HL-60 (cell line): Measurements from ENCODE around the gene IFNA5.

Experiments used
- DNase-seq, 2 experiments: peaks; one replicate each; pipeline ENCODE4 v3.0.0-alpha.2; 2010 to 2020; ENCODE audit warnings: low read depth in 1 of 2, low spot score in 1 of 2
- H3K27ac ChIP-seq: fragments of 250-450 bp; sonication (Bioruptor Pico); replicated peaks from 2 replicates; pipeline ENCODE4 v1.5.1; 2020; ENCODE audit warnings: mild to moderate bottlenecking, moderate library complexity
- H3K27me3 ChIP-seq: fragments of 250-450 bp; sonication (Bioruptor Pico); 2 replicates; pipeline ENCODE4 v1.5.1; 2021; ENCODE audit warnings: mild to moderate bottlenecking, moderate library complexity; ENCODE audit not compliant: insufficient read depth, poor library complexity, severe bottlenecking
- H3K4me3 ChIP-seq: replicated peaks from 2 replicates; pipeline ENCODE4 v1.5.1; 2011; ENCODE audit warnings: mild to moderate bottlenecking, control low read depth, low read length; ENCODE audit not compliant: insufficient read depth
- GABPA ChIP-seq: IDR thresholded peaks from 2 replicates; pipeline ENCODE4 v1.6.1; 2012; ENCODE audit warnings: low read depth
- POLR2AphosphoS5 ChIP-seq: IDR thresholded peaks from 2 replicates; pipeline ENCODE4 v1.6.1; 2012; ENCODE audit warnings: low read depth
- SPI1 ChIP-seq: IDR thresholded peaks from 2 replicates; pipeline ENCODE4 v1.6.1; 2012; ENCODE audit warnings: low read depth, mild to moderate bottlenecking, borderline replicate concordance
- TF ChIP-seq, protein P1 (sequence below): IDR thresholded peaks from one replicate; pipeline ENCODE4 v1.5.1; 2011; ENCODE audit warnings: low read length, control low read depth, inconsistent platforms; ENCODE audit not compliant: insufficient read depth
- TF ChIP-seq, protein P2 (sequence below): IDR thresholded peaks from 2 replicates; pipeline ENCODE4 v1.6.1; 2012; ENCODE audit warnings: low read depth; ENCODE audit not compliant: insufficient replicate concordance

Gene IFNA5

DNA sequence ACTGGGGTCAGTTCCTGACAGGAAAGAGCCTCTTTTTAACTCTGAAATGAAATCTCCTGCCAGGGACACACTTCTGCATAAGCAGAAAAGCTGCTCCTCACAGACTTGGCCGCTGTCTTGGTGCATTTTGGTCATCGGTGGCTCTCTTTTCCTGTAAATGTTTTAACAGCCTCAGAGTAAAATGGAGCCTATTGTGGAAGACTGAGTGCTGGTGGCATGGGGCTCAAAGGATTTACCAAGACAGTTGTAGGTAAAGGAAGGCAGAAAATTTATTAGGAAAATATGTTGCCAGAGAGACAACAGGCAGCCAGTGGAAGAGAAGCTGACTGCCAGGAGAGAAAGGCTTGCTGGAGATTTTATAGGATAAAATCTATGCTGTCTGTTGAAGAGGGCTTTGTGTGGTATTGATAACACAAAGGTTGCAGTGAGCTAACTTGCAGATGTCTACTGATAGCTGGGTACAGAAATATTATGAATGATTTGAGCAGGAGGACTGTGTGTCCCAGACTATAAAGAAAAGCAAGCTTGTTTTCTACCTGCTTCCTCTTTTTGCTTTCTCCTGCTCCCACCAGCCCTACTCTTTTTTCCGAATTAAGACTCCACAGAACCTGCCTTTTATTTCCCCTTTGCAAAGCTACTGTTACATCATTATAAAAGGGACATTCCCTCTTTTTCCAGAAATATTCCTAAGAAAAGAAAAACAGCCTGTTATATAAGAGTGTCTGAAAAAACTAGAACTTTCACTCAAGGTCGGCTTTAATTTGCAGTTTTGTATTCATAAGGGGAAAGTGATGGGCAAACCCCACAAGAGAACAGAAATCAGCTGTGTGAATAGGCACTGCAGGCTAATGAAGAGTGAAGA, 37.4 kb downstream of the IFNA5 start:
- no peak for TF ChIP-seq POLR2AphosphoS5
- TF ChIP-seq GABPA: no peak
- peak; percentile 29; the same call in 1 of the 2 replicates for TF ChIP-seq SPI1
- TF ChIP-seq, protein P1, sequence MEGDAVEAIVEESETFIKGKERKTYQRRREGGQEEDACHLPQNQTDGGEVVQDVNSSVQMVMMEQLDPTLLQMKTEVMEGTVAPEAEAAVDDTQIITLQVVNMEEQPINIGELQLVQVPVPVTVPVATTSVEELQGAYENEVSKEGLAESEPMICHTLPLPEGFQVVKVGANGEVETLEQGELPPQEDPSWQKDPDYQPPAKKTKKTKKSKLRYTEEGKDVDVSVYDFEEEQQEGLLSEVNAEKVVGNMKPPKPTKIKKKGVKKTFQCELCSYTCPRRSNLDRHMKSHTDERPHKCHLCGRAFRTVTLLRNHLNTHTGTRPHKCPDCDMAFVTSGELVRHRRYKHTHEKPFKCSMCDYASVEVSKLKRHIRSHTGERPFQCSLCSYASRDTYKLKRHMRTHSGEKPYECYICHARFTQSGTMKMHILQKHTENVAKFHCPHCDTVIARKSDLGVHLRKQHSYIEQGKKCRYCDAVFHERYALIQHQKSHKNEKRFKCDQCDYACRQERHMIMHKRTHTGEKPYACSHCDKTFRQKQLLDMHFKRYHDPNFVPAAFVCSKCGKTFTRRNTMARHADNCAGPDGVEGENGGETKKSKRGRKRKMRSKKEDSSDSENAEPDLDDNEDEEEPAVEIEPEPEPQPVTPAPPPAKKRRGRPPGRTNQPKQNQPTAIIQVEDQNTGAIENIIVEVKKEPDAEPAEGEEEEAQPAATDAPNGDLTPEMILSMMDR: no peak
- TF ChIP-seq, protein P2, sequence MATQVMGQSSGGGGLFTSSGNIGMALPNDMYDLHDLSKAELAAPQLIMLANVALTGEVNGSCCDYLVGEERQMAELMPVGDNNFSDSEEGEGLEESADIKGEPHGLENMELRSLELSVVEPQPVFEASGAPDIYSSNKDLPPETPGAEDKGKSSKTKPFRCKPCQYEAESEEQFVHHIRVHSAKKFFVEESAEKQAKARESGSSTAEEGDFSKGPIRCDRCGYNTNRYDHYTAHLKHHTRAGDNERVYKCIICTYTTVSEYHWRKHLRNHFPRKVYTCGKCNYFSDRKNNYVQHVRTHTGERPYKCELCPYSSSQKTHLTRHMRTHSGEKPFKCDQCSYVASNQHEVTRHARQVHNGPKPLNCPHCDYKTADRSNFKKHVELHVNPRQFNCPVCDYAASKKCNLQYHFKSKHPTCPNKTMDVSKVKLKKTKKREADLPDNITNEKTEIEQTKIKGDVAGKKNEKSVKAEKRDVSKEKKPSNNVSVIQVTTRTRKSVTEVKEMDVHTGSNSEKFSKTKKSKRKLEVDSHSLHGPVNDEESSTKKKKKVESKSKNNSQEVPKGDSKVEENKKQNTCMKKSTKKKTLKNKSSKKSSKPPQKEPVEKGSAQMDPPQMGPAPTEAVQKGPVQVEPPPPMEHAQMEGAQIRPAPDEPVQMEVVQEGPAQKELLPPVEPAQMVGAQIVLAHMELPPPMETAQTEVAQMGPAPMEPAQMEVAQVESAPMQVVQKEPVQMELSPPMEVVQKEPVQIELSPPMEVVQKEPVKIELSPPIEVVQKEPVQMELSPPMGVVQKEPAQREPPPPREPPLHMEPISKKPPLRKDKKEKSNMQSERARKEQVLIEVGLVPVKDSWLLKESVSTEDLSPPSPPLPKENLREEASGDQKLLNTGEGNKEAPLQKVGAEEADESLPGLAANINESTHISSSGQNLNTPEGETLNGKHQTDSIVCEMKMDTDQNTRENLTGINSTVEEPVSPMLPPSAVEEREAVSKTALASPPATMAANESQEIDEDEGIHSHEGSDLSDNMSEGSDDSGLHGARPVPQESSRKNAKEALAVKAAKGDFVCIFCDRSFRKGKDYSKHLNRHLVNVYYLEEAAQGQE: no peak
- no peak for DNase-seq
- no peak overlapping the region for H3K27ac ChIP-seq
- H3K27me3 ChIP-seq: no peaks in the 10 kb centered on the region
- H3K4me3 ChIP-seq: no peak overlapping the region

DNA sequence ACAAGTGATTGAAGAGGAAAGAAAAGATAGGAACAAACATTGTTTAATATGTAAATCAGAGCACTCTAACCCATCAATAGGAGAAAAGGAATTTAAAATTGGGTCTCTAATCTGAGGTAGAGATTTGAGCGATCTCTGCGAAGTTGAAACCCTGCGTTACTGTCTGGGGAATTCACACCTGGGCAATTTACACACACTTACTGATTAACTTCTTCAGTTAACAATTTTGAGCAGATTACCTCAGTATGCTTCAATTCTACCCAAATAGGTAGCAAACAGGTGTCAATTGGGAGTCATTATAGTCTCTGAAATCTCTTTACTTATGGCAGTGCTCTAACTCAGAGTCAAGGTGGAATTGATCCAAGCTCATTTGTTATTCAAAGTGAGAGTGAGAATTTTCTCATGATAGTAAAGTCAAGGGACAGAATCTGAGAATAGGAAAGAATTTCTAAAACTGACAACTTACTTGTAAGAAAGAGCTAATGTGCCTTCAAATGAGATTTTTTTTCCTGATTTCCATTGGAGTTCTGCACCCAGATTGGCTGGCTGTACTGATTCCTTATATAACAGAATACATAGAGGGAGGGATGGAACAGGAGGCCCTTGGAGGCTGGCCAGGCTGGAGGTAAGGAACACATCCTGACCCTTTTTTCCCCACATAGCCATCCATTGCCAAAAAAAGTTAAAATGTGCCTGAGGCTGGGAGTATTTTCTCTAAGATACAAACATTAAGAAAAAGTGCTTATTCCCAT, 38.2 kb downstream of the IFNA5 start:
- no peak overlapping the region for H3K27ac ChIP-seq
- H3K4me3 ChIP-seq: no peak overlapping the region
- no peaks in the 10 kb centered on the region for H3K27me3 ChIP-seq
- DNase-seq: no peak
- TF ChIP-seq, protein P1: no peak
- TF ChIP-seq POLR2AphosphoS5: no peak
- TF ChIP-seq, protein P2: no peak
- no peak for TF ChIP-seq SPI1
- TF ChIP-seq GABPA: no peak

DNA sequence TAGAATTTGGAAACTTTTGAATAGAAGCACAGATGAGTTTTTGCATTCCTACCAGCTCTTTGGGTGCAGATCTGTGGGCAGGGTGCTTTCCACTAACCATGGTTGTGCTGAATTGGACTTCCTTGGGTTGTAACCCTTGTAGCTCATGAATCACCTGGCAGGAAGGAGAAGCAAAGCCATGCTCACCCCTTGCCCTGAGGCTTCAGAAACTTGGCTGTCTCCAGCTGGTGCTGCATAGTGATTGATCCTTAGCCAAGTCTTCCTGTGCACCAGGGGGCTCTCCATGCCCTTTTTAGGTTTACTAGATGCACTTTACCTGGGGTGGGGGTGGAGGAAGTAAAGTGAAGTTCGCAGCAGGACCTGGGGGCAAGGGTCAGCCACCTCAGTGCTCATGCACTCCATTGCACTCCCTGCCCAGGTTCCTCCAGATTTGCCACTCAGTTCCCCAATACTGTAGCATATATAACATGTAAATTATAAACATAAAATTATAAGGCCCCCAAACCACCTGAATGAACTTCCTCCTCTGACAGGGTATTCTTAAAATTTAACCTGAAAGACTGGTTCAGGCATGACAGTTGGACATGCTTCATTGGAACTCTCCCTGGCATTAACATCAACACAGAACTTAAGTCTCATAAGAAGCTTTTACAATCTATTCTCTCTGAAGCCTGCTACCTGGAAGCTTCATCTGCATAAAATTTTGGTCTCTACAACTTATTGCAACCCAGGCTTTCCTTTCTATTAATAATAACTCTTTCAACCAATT, 39.5 kb downstream of the IFNA5 start:
- no peaks in the 10 kb centered on the region for H3K27me3 ChIP-seq
- H3K4me3 ChIP-seq: no peak overlapping the region
- TF ChIP-seq SPI1 (no peak), POLR2AphosphoS5 (no peak), GABPA (no peak)
- TF ChIP-seq, protein P2: no peak
- TF ChIP-seq, protein P1: no peak
- DNase-seq: no peak
- H3K27ac ChIP-seq: no peak overlapping the region
